ENCODE results near the gene HEXIM2.

The HEXIM2 gene

GRCh38 chr17:45132572-45133463 lies 28.9 kb upstream of the HEXIM2 start:
- TF ChIP-seq CTCF (IDR thresholded peaks at IDR 0.05; ENCODE audit: insufficient read depth, low read length, poor library complexity, severe bottlenecking) = peak; percentile 92
- Histone ChIP-seq H3K36me3 (ENCODE audit: control insufficient read depth, insufficient read depth, low read length) (no peaks in the 10 kb centered on the region; the same call in 1 of the 2 replicates), H3K27me3 (replicated peaks; ENCODE audit: control insufficient read depth, insufficient read depth, low read length) (no peaks in the 10 kb centered on the region; the same call in none of the 2 replicates), H3K4me3 (replicated peaks; ENCODE audit: low read depth, low read length) (peak overlapping the region; percentile 79)
- peak; percentile 83 for DNase-seq (ENCODE audit: extremely low read depth, insufficient read length)

GRCh38 chr17:45135192-45135977 lies 26.3 kb upstream of the HEXIM2 start, which contains the start of gene ACBD4:
Gene ACBD4 (plus strand): TSS chr17:45135687. CDS start chr17:45136145, 458 bp downstream.
- peak; percentile 93 for DNase-seq (ENCODE audit: extremely low read depth, insufficient read length)
- H3K27me3 ChIP-seq (replicated peaks; ENCODE audit: control insufficient read depth, insufficient read depth, low read length) = no peaks in the 10 kb centered on the region; the same call in none of the 2 replicates
- TF ChIP-seq CTCF (IDR thresholded peaks at IDR 0.05; ENCODE audit: insufficient read depth, low read length, poor library complexity, severe bottlenecking) = peak; percentile 100
- peaks cover 2% of the 10 kb centered on the region for H3K36me3 ChIP-seq (ENCODE audit: control insufficient read depth, insufficient read depth, low read length)
- peak within 1 kb of the TSS; percentile 79 for H3K4me3 ChIP-seq (replicated peaks; ENCODE audit: low read depth, low read length)

GRCh38 chr17:45135978-45136791 lies 25.5 kb upstream of the HEXIM2 start:
- DNase-seq (ENCODE audit: extremely low read depth, insufficient read length) = no peak
- H3K27me3 ChIP-seq (replicated peaks; ENCODE audit: control insufficient read depth, insufficient read depth, low read length) = no peaks in the 10 kb centered on the region; the same call in 1 of the 2 replicates
- TF ChIP-seq CTCF (IDR thresholded peaks at IDR 0.05; ENCODE audit: insufficient read depth, low read length, poor library complexity, severe bottlenecking) = no peak
- H3K4me3 ChIP-seq (replicated peaks; ENCODE audit: low read depth, low read length) = peak overlapping the region; percentile 79
- peaks cover 2% of the 10 kb centered on the region for H3K36me3 ChIP-seq (ENCODE audit: control insufficient read depth, insufficient read depth, low read length)

GRCh38 chr17:45136846-45137560 lies 24.7 kb upstream of the HEXIM2 start:
- TF ChIP-seq CTCF (IDR thresholded peaks at IDR 0.05; ENCODE audit: insufficient read depth, low read length, poor library complexity, severe bottlenecking) = no peak
- Histone ChIP-seq H3K27me3 (replicated peaks; ENCODE audit: control insufficient read depth, insufficient read depth, low read length) (no peaks in the 10 kb centered on the region), H3K36me3 (ENCODE audit: control insufficient read depth, insufficient read depth, low read length) (peaks cover 2% of the 10 kb centered on the region), H3K4me3 (replicated peaks; ENCODE audit: low read depth, low read length) (no peak overlapping the region)
- no peak for DNase-seq (ENCODE audit: extremely low read depth, insufficient read length)

All from GM06990 (cell line).